Stomach (tissue), 4 donors: Measurements from ENCODE around the gene SEC14L6.

Experiments used
- EP300 ChIP-seq: sonication (generic); formaldehyde crosslinking; IDR thresholded peaks from one replicate; pipeline ENCODE4 v1.6.1; 2017; ENCODE audit warnings: antibody characterized with exemption
- POLR2A ChIP-seq, 4 donors: fragments of 450-650 bp; IDR thresholded peaks; one replicate each; pipeline ENCODE4 v1.6.1; 2016; ENCODE audit warnings: antibody characterized with exemption in 4 of 4, control low read depth in 2 of 4, mild to moderate bottlenecking in 1 of 4, moderate library complexity in 1 of 4
- POLR2AphosphoS5 ChIP-seq, 3 donors: sonication (generic); formaldehyde crosslinking; IDR thresholded peaks; one replicate each; pipeline ENCODE4 v1.6.1; 2016; ENCODE audit warnings: antibody characterized with exemption in 3 of 3
- TF ChIP-seq, protein P1 (sequence below), 7 experiments: fragments of 450-650 bp in 4 of 7; fragments of 200-600 bp in 3 of 7; sonication (generic) in 3 of 7; IDR thresholded peaks; one replicate each; pipeline ENCODE4 v1.5.1; 2016 to 2019; ENCODE audit warnings: antibody characterized with exemption in 7 of 7, control low read depth in 2 of 7, mild to moderate bottlenecking in 1 of 7

DNA sequence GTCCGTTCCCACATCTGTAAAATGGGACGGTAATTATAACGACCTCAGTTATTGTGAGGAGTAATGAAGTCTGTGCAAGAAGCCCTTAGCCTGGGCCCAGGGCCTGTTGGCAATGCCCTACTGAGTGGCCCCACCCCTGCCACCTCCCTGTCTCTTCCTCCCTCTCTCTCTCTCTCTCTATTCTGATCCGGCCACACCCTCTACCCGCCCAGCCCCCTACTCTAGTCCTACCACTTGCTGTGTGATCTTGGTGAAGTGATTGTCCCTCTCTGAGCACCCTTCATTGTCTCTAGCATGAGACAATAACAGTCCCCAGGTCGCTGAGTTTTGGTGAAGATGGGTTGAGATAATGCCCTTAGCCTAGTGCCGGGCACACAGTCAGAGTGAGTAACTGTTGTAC is 7.4 kb upstream of the SEC14L6 start:
- TF ChIP-seq, protein P1, sequence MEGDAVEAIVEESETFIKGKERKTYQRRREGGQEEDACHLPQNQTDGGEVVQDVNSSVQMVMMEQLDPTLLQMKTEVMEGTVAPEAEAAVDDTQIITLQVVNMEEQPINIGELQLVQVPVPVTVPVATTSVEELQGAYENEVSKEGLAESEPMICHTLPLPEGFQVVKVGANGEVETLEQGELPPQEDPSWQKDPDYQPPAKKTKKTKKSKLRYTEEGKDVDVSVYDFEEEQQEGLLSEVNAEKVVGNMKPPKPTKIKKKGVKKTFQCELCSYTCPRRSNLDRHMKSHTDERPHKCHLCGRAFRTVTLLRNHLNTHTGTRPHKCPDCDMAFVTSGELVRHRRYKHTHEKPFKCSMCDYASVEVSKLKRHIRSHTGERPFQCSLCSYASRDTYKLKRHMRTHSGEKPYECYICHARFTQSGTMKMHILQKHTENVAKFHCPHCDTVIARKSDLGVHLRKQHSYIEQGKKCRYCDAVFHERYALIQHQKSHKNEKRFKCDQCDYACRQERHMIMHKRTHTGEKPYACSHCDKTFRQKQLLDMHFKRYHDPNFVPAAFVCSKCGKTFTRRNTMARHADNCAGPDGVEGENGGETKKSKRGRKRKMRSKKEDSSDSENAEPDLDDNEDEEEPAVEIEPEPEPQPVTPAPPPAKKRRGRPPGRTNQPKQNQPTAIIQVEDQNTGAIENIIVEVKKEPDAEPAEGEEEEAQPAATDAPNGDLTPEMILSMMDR (IDR thresholded peaks at IDR 0.05), result no peak
- TF ChIP-seq POLR2A (IDR thresholded peaks at IDR 0.05) (no peak), POLR2AphosphoS5 (IDR thresholded peaks at IDR 0.05) (no peak), EP300 (no peak)
